Fibroblast of mammary gland (primary cell): ENCODE data around the gene NXN.
"Not testable (repeated sequence)": the region's sequence is repeated elsewhere in the genome, so short reads cannot be mapped to it uniquely, and the experiment has no call there.

Experiments
- DNase-seq: peaks from one replicate; pipeline ENCODE4 v3.0.0-alpha.2; 2010; ENCODE audit warnings: low read depth
- H3K4me3 ChIP-seq: 2 replicates; pipeline ENCODE4 v1.5.1; 2011; ENCODE audit warnings: low read depth, mild to moderate bottlenecking, low read length, moderate library complexity; ENCODE audit not compliant: control insufficient read depth
- TF ChIP-seq, protein P1 (sequence below): conservative IDR thresholded peaks from 2 replicates; pipeline ENCODE4 v1.5.1; 2011; ENCODE audit warnings: low read depth, low read length, inconsistent platforms; ENCODE audit not compliant: control insufficient read depth, insufficient read depth

The NXN gene

DNA sequence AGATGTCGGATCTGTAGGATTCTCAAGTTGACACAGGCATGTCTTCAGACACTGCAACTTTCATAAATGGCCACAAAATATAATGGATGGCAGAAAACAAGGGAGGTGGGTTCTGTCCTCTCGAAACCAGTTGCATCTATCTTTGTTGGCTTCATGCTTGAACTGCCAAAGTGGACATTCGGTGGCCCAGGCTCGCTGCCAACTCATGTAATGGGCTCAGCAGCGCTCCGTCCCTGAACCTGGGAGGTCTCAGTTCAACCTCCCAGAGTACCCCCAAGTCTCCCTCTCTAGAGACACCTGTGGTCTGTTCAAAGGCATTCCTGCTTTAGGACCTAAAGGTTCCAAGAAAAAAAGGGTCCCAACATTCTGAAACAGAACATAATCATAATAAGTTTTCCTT is 71.9 kb downstream of the NXN start:
- TF ChIP-seq, protein P1, sequence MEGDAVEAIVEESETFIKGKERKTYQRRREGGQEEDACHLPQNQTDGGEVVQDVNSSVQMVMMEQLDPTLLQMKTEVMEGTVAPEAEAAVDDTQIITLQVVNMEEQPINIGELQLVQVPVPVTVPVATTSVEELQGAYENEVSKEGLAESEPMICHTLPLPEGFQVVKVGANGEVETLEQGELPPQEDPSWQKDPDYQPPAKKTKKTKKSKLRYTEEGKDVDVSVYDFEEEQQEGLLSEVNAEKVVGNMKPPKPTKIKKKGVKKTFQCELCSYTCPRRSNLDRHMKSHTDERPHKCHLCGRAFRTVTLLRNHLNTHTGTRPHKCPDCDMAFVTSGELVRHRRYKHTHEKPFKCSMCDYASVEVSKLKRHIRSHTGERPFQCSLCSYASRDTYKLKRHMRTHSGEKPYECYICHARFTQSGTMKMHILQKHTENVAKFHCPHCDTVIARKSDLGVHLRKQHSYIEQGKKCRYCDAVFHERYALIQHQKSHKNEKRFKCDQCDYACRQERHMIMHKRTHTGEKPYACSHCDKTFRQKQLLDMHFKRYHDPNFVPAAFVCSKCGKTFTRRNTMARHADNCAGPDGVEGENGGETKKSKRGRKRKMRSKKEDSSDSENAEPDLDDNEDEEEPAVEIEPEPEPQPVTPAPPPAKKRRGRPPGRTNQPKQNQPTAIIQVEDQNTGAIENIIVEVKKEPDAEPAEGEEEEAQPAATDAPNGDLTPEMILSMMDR, result no peak
- DNase-seq, result no peak
- no peak overlapping the region for H3K4me3 ChIP-seq

DNA sequence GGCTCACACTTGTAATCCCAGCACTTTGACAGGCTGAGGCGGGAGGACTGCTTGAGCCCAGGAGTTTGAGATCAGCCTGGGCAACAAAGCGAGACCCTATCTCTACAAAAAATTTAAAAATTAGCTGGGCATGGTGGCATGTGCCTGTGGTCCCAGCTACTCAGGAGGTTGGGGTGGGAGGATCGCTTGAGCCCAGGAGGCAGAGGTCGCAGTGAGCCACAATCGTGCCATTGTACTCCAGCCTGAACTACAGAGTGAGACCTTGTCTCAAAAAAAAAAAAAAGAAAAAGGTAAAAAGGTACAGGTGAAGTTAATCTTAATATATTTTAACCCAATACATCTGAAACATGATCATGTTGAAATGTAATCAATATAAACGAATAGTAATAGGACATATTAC is 73.9 kb downstream of the NXN start:
- DNase-seq, H3K4me3 ChIP-seq: not testable (repeated sequence)

DNA sequence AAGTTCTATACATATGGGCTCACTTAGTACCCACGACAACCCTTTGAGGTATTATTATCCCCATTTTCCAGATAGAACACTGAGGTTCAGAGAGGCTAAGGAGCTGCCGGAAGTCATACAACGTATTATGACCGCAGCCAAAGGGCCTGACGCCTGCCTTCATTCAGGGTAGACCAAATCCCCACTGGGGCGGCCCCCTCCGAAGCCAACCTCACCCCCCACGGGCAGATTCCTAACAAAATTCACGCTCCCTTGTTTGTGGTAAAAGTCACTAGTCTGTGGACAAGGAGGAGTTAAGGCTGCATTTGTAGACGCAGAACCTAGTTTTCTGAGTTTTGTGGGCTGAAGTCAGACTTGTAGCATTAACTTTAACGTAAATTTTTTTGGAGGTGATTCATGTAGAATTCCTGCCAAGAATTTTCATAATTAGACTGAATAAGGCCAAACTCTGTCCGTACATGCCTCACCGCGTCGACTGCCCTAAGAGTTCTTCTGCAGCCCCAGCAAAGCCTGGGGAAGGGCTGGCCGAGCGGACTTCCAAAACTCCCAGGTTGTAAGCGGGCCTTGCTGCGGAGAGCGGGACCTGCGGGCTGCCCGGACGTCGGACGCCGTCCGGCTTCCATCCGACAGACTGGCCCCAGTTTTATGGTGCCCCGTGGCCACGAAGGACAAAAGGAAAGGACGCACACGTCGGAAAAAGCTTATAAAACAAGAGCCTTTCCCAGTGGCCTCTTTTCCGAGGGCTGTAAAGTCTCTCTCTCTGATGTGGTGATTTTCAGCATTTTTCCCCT is 75.7 kb downstream of the NXN start:
- peak; percentile 95 for DNase-seq
- TF ChIP-seq, protein P1, result no peak
- no peak overlapping the region for H3K4me3 ChIP-seq

DNA sequence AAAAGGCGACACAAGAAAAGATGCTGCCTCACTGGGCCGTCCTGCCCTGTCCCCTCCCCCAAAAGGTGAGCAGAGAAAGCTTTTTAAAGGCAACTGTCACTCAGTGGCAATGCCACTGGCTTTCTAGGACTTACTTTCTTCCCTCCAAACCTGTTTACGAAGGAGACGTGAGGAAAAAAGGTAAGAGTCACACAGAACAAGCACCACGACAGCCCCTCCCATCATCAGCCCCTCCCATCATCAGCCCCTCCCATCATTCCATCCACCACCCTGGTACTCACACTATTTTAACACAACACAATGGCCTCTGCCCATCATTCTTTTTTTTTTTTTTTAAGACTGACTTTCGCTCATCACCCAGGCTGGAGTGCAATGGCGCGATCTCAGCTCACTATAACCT is 77.1 kb downstream of the NXN start:
- H3K4me3 ChIP-seq, result no peak overlapping the region
- TF ChIP-seq, protein P1, result no peak
- DNase-seq, result no peak

DNA sequence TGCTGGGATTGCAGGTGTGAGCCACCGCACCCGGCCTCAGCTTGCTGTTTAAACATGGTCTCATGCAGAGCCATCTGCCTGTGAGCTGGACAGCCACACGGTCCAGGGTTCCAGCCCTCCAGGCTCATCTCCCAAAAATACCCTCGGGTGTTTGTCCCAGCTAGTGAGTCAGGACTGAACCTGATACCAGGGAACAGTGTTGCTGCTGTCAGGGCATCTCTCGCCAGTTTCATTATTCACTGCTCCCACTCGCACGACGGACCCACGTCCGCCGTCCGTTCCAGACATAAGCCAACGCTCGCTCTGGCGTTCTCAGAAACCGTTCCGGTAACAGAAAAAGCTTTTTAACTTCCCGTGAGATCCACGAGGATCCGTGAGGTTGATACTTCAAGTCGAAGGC is 77.6 kb downstream of the NXN start:
- no peak overlapping the region for H3K4me3 ChIP-seq
- DNase-seq, result no peak
- TF ChIP-seq, protein P1, result no peak

DNA sequence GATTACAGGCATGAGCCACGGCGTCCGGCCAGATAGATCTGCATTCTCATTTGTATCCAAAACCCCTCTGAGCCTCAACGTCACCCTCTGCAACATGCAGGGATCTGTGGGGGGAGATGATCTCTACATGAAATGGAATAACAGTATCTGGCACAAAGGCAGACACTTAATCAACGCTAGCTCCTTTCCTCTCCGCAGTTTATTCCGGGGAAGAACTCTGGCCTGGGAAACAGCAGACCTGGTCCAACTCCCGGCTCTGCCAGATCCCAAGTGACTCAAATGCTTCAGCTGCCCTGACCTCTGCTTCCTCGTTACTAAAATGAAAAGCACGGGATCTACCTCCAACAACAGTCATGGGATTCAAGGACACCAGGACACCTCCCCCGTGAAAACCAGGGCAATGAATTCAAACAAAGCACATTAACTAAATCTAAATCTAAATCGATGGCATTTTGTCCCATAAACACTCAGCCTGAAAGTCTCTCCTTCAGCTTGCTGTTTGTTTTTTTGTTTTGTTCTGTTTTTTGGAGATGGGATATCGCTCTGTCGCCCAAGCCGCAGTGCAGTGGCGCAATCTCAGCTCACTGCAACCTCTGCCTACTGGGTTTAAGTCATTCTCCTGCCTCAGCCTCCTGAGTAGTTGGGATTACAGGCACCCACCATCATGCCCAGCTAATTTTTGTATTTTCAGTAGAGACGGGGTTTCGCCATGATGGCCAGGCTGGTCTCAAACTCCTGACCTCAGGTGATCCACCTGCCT is 78.2 kb downstream of the NXN start:
- TF ChIP-seq, protein P1, result no peak
- peak overlapping the region; percentile 10 for H3K4me3 ChIP-seq
- DNase-seq, result peak; percentile 97

DNA sequence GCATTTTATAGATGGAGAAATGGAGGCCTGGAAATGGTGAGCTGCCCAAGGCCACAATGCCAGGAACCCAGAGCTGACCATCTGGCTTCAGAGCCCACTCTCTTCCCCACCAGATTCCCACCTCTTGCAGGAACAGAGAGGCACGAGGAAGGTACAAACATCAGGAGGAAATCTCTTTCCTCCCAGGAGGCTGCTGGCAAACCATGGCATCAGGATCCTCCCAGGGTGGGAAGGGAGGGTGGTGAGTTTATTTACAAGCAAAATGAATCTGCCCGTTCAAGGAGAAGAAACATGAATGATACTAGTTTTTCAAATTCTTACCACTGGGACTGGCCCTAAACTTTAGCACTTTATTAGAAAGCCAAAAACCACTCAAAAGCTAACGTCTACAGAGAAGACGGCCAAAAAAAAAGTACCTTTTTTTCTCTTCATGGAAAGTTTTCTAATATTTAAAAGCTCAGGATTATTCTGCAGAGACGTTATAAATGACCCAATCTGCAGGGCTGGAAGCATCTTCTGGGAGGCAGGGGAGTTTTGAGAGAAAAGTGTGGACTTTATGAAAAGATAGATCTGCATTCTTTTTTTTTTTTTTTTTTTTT is 79.1 kb downstream of the NXN start:
- TF ChIP-seq, protein P1, result no peak
- peak; percentile 41 for DNase-seq
- H3K4me3 ChIP-seq, result no peak overlapping the region
